Peyer's patch (tissue), 4 donors: ENCODE data around the gene RBM39.

Experiments
- CTCF ChIP-seq, 6 experiments: fragments of 450-650 bp in 4 of 6; fragments of 200-600 bp in 2 of 6; sonication (generic) in 1 of 6; IDR thresholded peaks; one replicate each; pipeline ENCODE4 v1.5.1; 2017 to 2019; ENCODE audit warnings: antibody characterized with exemption in 6 of 6, mild to moderate bottlenecking in 3 of 6, moderate library complexity in 1 of 6
- POLR2A ChIP-seq, 2 donors: fragments of 450-650 bp; IDR thresholded peaks; one replicate each; pipeline ENCODE4 v1.5.1; 2017; ENCODE audit warnings: antibody characterized with exemption in 2 of 2, mild to moderate bottlenecking in 2 of 2, moderate library complexity in 2 of 2

- TF ChIP-seq CTCF (IDR thresholded peaks at IDR 0.05) (no peak), POLR2A (IDR thresholded peaks at IDR 0.05) (no peak)
Observed at GRCh38 chr20:35710884-35711587, 31.0 kb downstream of the RBM39 start.
